ENCODE results near the gene ANKAR. TPM values are rescaled to one million over a fixed set of nuclear protein-coding genes. Genes with fewer than 3 reads are reported as not detected.

ANKAR gene
- total and polyA plus RNA-seq, 2 of the 8 experiments (the other 6 are each of a cell fraction or from before 2014, with no cell fraction given): 0.56 to 1.7 TPM

DNA sequence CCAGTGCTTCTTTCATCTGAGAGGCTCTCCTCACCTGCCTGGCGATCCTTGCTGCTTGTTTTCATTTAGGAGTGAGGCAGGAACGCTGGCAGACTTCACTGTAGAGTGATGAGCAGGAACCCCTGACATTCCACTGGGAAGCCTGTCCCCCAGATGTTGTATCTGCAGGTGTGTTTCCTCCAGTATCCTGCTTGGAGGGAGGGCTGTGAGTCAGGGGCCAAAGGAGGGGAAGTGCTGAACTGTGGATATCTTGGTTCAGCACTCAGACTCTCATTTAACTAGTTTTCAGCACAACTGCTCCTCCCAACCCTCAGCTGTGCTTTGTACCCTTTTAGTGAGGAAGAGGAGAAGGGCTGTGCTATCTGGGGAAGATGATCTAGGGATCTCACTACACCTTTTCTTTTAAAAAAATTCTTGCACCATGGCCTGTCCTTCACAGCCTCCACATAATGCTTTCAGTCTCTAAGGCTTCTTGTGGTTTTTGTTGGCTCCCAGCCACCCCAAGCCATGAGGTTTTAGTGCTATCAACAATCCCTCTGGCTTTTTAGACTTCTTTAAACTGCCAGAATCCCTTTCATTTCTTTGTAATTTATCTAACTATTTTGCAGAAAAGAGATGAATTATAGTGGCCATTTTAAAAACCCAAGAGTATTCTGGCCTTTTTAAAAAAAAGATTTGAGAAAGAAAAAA lies 11.2 kb downstream of the ANKAR start:
- Histone ChIP-seq H2BK12ac (ENCODE audit: low read depth, low read length) (no peak overlapping the region), H3K27ac (ENCODE audit: low read depth, low read length) (no peak overlapping the region), H3K79me1 (ENCODE audit: low read depth, low read length) (no peaks in the 10 kb centered on the region), H2BK5ac (ENCODE audit: low read depth, low read length) (no peak overlapping the region), H3K56ac (replicated peaks; ENCODE audit: insufficient read length, low read depth, low read length) (no peak overlapping the region), H3K36me3 (ENCODE audit: control insufficient read depth in 2 of 4, insufficient read depth in 4 of 4, low read length in 3 of 4) (peaks cover 0 to 2% (median 0%) of the 10 kb centered on the region in 4 experiments; a peak in 1 of 8 replicates), H4K20me1 (replicated peaks in 1 of 2; ENCODE audit: control insufficient read depth in 1 of 2, insufficient read depth in 2 of 2, low read length in 2 of 2) (no peaks in the 10 kb centered on the region), H2BK20ac (ENCODE audit: low read length) (no peak overlapping the region), H3K4me2 (ENCODE audit: insufficient read depth in 1 of 2, low read depth in 2 of 2, low read length in 2 of 2) (0 out of 4 replicates have a peak overlapping the region, but pooled peaks have one; percentile 6 to 17), H4K5ac (ENCODE audit: insufficient read length, low read depth, low read length) (no peak overlapping the region), H3K79me2 (ENCODE audit: control insufficient read depth in 1 of 2, insufficient read depth in 2 of 2, low read length in 2 of 2) (no peaks in the 10 kb centered on the region), H3K4ac (replicated peaks; ENCODE audit: insufficient read length, low read depth, low read length) (no peak overlapping the region), H2BK15ac (ENCODE audit: low read length) (no peak overlapping the region), H4K91ac (replicated peaks; ENCODE audit: insufficient read length, low read length) (no peak overlapping the region), H4K8ac (ENCODE audit: extremely low read depth, insufficient read depth, low read length) (no peak overlapping the region), H2AFZ (ENCODE audit: low read length) (no peak overlapping the region), H3K9ac (replicated peaks in 1 of 4; ENCODE audit: extremely low read depth in 1 of 4, low read depth in 3 of 4, low read length in 3 of 4) (peak overlapping the region in 1 of 4 experiments; percentile 31; a peak in 1 of 7 replicates), H3K18ac (ENCODE audit: extremely low read depth, low read length) (no peak overlapping the region), H3K27me3 (replicated peaks in 1 of 4; ENCODE audit: control insufficient read depth in 3 of 4, extremely low read depth in 1 of 4, insufficient read depth in 3 of 4, low read length in 3 of 4) (no peaks in the 10 kb centered on the region), H3K4me1 (replicated peaks in 1 of 4; ENCODE audit: control insufficient read depth in 3 of 4, insufficient read depth in 4 of 4, low read length in 3 of 4) (0 out of 7 replicates have a peak, but pooled peaks cover 0 to 3% (median 0%) of the 10 kb centered on the region in 4 experiments), H2BK120ac (replicated peaks; ENCODE audit: low read depth, low read length) (no peak overlapping the region), H3K14ac (ENCODE audit: insufficient read length) (no peak overlapping the region), H3K4me3 (ENCODE audit: extremely low read depth in 1 of 4, insufficient read depth in 2 of 4, low read depth in 3 of 4, low read length in 4 of 4) (no peak overlapping the region), H3K23ac (ENCODE audit: insufficient read length) (no peak overlapping the region), H3K9me3 (ENCODE audit: insufficient read depth in 2 of 2, low read depth in 1 of 2, low read length in 1 of 2) (no peaks in the 10 kb centered on the region), H3K23me2 (ENCODE audit: low read depth, low read length) (no peaks in the 10 kb centered on the region), H2AK5ac (ENCODE audit: low read depth, low read length) (no peak overlapping the region)
- TF ChIP-seq CTBP2 (IDR thresholded peaks at IDR 0.05; ENCODE audit: borderline replicate concordance, insufficient read depth, insufficient read length, low read length) (no peak), TEAD4 (IDR thresholded peaks at IDR 0.05; ENCODE audit: low read depth, low read length) (0 out of 2 replicates have a peak, but pooled peaks have one; percentile 44)
- TF ChIP-seq, protein P1, sequence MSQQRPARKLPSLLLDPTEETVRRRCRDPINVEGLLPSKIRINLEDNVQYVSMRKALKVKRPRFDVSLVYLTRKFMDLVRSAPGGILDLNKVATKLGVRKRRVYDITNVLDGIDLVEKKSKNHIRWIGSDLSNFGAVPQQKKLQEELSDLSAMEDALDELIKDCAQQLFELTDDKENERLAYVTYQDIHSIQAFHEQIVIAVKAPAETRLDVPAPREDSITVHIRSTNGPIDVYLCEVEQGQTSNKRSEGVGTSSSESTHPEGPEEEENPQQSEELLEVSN (IDR thresholded peaks at IDR 0.05): no peak
- ChIA-PET POLR2A (ENCODE audit: partially characterized antibody) (interaction anchor here (0.6 kb wide), 1 partner anchor 42 kb away, joined by 3 read pairs; no protein-coding TSS in a partner anchor), CTCF (ENCODE audit: partially characterized antibody) (interaction anchor here (1.3 kb wide), 1 partner anchor 11 kb away, joined by 4 read pairs; no protein-coding TSS in a partner anchor)
- 54% methylated on average over 2 of the region's 2 CpGs; no CpG with 5 or more reads in 1 of the 2 experiments for WGBS, 2 experiments (ENCODE audit: extremely low coverage in 1 of 2, insufficient coverage in 1 of 2, insufficient read length in 1 of 2, insufficient replicate concordance in 2 of 2, low coverage in 1 of 2, low lambda C conversion rate in 2 of 2, missing lambda C conversion rate in 1 of 2)
- FAIRE-seq (no peak), DNase-seq (ENCODE audit: low read depth in 1 of 2, low spot score in 2 of 2) (peak in 1 of 2 experiments; percentile 48)
